ENCODE results near the gene NAGS.

DNA sequence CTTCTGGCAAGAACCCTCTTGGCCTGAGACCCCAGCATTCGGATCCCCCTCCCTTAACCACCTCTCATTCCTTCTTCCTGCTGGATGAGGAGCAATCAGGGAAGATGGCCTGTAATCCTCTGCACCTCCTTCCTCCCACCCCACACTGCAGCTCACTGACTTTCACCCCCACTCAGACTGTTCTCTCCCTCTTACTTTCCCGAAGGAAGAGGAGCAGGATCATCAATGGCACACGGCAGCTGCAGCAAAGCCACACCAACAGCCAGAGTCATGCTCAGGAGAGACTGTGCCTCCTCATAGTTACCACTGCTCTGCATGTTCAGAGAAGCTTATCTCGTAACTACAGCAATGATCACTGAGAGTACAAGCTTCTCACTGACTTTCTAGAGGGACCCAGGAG, 20.4 kb downstream of the NAGS start:
- no peak for TF ChIP-seq CTCF (IDR thresholded peaks at IDR 0.05; ENCODE audit: low read length)
- TF ChIP-seq EZH2phosphoT487 (IDR thresholded peaks at IDR 0.05; ENCODE audit: low read length) = no peak
- no peak for TF ChIP-seq EZH2 (optimal IDR thresholded peaks at IDR 0.05; ENCODE audit: low read depth, low read length)

Data from MM.1S (cell line).